ENCODE data around the gene PRAMEF5.
"Not testable (repeated sequence)": the region's sequence is repeated elsewhere in the genome, so short reads cannot be mapped to it uniquely, and the experiment has no call there.

Gene PRAMEF5

DNA sequence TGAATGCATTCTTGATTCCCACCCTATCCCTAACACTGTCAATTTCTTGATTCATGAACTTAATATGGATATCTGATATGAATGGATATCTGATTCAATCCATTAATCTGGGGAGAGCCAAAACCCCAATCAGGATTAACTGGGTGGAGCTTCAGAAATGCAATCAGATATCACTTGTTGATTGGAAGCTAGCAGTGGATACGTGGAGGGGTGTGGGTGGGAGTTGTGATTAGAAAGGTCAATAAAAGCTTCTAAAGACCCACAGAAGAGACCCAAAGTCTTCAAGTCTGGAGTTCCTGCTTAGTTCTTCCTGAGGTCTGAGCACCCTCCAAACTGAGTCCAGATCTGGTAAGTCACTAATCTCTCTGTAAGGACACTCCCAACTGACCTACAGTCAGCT lies 49.2 kb downstream of the PRAMEF5 start, which contains the start of gene PRAMEF33:
PRAMEF33 (plus strand) TSS at position 301 of the 400 bp plus-strand sequence. CDS start 2,416 bp downstream, outside the sequence.
- H3K4me3 ChIP-seq (ENCODE audit: low read depth, low read length); CTCF ChIA-PET; POLR2A ChIA-PET: not testable (repeated sequence)

More for the DNA sequence above, 49.2 kb downstream of the PRAMEF5 start, which contains the start of gene PRAMEF33:
- not testable (repeated sequence) for H3K36me3 ChIP-seq (ENCODE audit: control insufficient read depth in 2 of 2, insufficient read depth in 1 of 2, low read length in 2 of 2); H3K27ac ChIP-seq (ENCODE audit: extremely low read depth, low read depth, low read length); H3K4me1 ChIP-seq (ENCODE audit: control insufficient read depth, insufficient read depth, low read length); H3K9me3 ChIP-seq (ENCODE audit: control insufficient read depth, insufficient read depth, low read depth, low read length)

Data from HEK293 (cell line).